B cell (primary cell): Measurements from ENCODE around the gene DHRS7B. TPM values are rescaled to one million over a fixed set of nuclear protein-coding genes. Genes with fewer than 3 reads are reported as not detected.

Experiments used
- ATAC-seq: fragments of 200-7000 bp; cut with Tn5 transposase; one replicate; pipeline ENCODE4 v1.10.0; 2021; ENCODE audit warnings: low read depth, mild to moderate bottlenecking, moderate number of reproducible peaks, moderate library complexity
- CTCF ChIA-PET: fragments of 350-600 bp; sonication (Branson Sonifier 250); formaldehyde crosslinking; loops from one replicate; lab custom pipeline; 2021; ENCODE audit warnings: antibody characterized with exemption, inconsistent platforms; lab: Charles Lee
- POLR2A ChIA-PET: fragments of 350-600 bp; sonication (Branson Sonifier 250); formaldehyde crosslinking; loops from one replicate; lab custom pipeline; 2021; ENCODE audit warnings: antibody characterized with exemption; lab: Charles Lee
- DNase-seq: peaks from one replicate; pipeline ENCODE4 v3.0.0; 2013
- H2AFZ ChIP-seq: 2 replicates; pipeline ENCODE4 v1.6.1; 2012; ENCODE audit warnings: mild to moderate bottlenecking, low read depth, low read length; ENCODE audit not compliant: insufficient read depth, poor library complexity, severe bottlenecking
- H3K27ac ChIP-seq, 2 donors: 1 replicate in 1 of 2; 2 replicates in 1 of 2; pipeline ENCODE4 v1.5.1; 2012 to 2013; ENCODE audit warnings: low read length in 2 of 2, mild to moderate bottlenecking in 2 of 2, moderate library complexity in 1 of 2
- H3K27me3 ChIP-seq, 4 experiments: fragments of 200-600 bp in 1 of 4; sonication (generic) in 1 of 4; replicated peaks in 1 of 4; 1 replicate in 2 of 4; 2 replicates in 2 of 4; pipeline versions ENCODE4 v1.6.1 to v1.7.0; 2013 to 2016; ENCODE audit warnings: low read length in 3 of 4, mild to moderate bottlenecking in 2 of 4, mixed read lengths in 1 of 4, moderate library complexity in 1 of 4; ENCODE audit not compliant: insufficient read depth in 4 of 4, control insufficient read depth in 3 of 4; ENCODE audit errors: control extremely low read depth in 1 of 4
- H3K36me3 ChIP-seq, 2 experiments: replicated peaks in 1 of 2; 1 replicate in 1 of 2; 2 replicates in 1 of 2; pipeline versions ENCODE4 v1.6.1 to v1.7.1; 2013; ENCODE audit warnings: low read length in 1 of 2; ENCODE audit not compliant: insufficient read depth in 2 of 2, control insufficient read depth in 1 of 2; ENCODE audit errors: control extremely low read depth in 1 of 2, extremely low read depth in 1 of 2
- H3K4me1 ChIP-seq, 2 donors: fragments of 200-600 bp in 1 of 2; sonication (generic) in 1 of 2; 1 replicate in 1 of 2; 2 replicates in 1 of 2; pipeline versions ENCODE4 v1.5.1 to v1.6.1; 2013 to 2017; ENCODE audit warnings: low read length in 2 of 2; ENCODE audit not compliant: control insufficient read depth in 2 of 2, insufficient read depth in 2 of 2
- H3K4me2 ChIP-seq: replicated peaks from 2 replicates; pipeline ENCODE3; 2012; ENCODE audit warnings: mild to moderate bottlenecking, low read depth, low read length; ENCODE audit not compliant: poor library complexity, severe bottlenecking
- H3K4me3 ChIP-seq, 5 experiments: fragments of 200-600 bp in 1 of 5; sonication (generic) in 1 of 5; 1 replicate in 3 of 5; 2 replicates in 2 of 5; pipeline versions ENCODE4 v1.5.1 to v1.7.0; 2011 to 2016; ENCODE audit warnings: low read length in 4 of 5, mild to moderate bottlenecking in 4 of 5, low read depth in 2 of 5, control low read depth in 1 of 5, moderate library complexity in 1 of 5; ENCODE audit not compliant: insufficient read depth in 1 of 5; ENCODE audit errors: control extremely low read depth in 1 of 5, extremely low read depth in 1 of 5
- H3K79me2 ChIP-seq: fragments of 200-600 bp; sonication (generic); one replicate; pipeline ENCODE4 v1.6.0; 2016; ENCODE audit warnings: low read length; ENCODE audit not compliant: control insufficient read depth, insufficient read depth
- H3K9ac ChIP-seq: fragments of 200-600 bp; sonication (generic); 2 replicates; pipeline ENCODE4 v1.6.1; 2017; ENCODE audit warnings: mild to moderate bottlenecking, low read length, moderate library complexity
- H3K9me3 ChIP-seq, 3 donors: one replicate each; pipeline versions ENCODE4 v1.6.1 to v1.7.1; 2013; ENCODE audit warnings: low read length in 2 of 3; ENCODE audit not compliant: control insufficient read depth in 2 of 3, insufficient read depth in 1 of 3; ENCODE audit errors: control extremely low read depth in 1 of 3
- H4K20me1 ChIP-seq: 2 replicates; pipeline ENCODE4 v1.6.0; 2012; ENCODE audit warnings: mild to moderate bottlenecking, low read length; ENCODE audit not compliant: insufficient read depth, control insufficient read depth, poor library complexity, severe bottlenecking
- H3K27ac Mint-ChIP-seq: one replicate; pipeline ENCODE4 v1.8.0; 2021; ENCODE audit warnings: mixed read lengths
- H3K27me3 Mint-ChIP-seq: one replicate; pipeline ENCODE4 v1.8.0; 2021; ENCODE audit warnings: mixed read lengths
- H3K4me1 Mint-ChIP-seq: one replicate; pipeline ENCODE4 v1.8.0; 2021; ENCODE audit warnings: mixed read lengths
- H3K4me3 Mint-ChIP-seq: one replicate; pipeline ENCODE4 v1.8.0; 2021; ENCODE audit warnings: mixed read lengths
- H3K9me3 Mint-ChIP-seq: one replicate; pipeline ENCODE4 v1.8.0; 2022; ENCODE audit warnings: mixed read lengths; ENCODE audit not compliant: insufficient read depth
- CTCF ChIP-seq: fragments of 200-600 bp; IDR thresholded peaks from one replicate; pipeline ENCODE4 v1.8.0; 2022; ENCODE audit warnings: antibody characterized with exemption, mild to moderate bottlenecking
- EZH2 ChIP-seq: IDR thresholded peaks from 2 replicates; pipeline ENCODE4 v1.6.1; 2012; ENCODE audit warnings: borderline replicate concordance, low read depth, mild to moderate bottlenecking, moderate library complexity, low read length; ENCODE audit not compliant: insufficient read depth, poor library complexity, severe bottlenecking
- WGBS: methylation state at CpG from one replicate; pipeline ENCODE4 v1.1.5; 2013; ENCODE audit warnings: missing lambda C conversion rate; ENCODE audit not compliant: insufficient coverage; 5-methylcytosine and 5-hydroxymethylcytosine counted together
- intact Hi-C: fragments of 100-400 bp; cut with micrococcal nuclease; formaldehyde crosslinking; loops from one replicate; pipeline ENCODE4 v1.10.0; 2022
- polyA plus RNA-seq: library from polyadenylated mRNA; depleted of rRNA; stranded (reverse); fragments of >200 nt; gene quantifications from 2 replicates; pipeline ENCODE4 v1.2.3, GENCODE V29; 2012
- total RNA-seq, 2 donors: library from RNA; stranded (reverse); fragments of 120-200 nt in 1 of 2; gene quantifications; 1 replicate in 1 of 2; 2 replicates in 1 of 2; pipeline versions ENCODE4 v1.2.3 to v1.2.4, GENCODE V29; 2013 to 2022

The DHRS7B gene
- total and polyA plus RNA-seq, 2 donors (not counting 1 experiment from before 2014, with no cell fraction given): 8.2 to 13.4 TPM

GRCh38 chr17:21231533-21231932 is 104.8 kb downstream of the DHRS7B start:
- no peak overlapping the region for H3K4me2 ChIP-seq
- no peak overlapping the region for H2AFZ ChIP-seq
- TF ChIP-seq EZH2: no peak
- no peak for TF ChIP-seq CTCF
- ChIA-PET POLR2A (no interaction called here), CTCF (no interaction called here)
- H3K27me3 ChIP-seq: no peaks in the 10 kb centered on the region
- H3K9me3 Mint-ChIP-seq: peaks cover 5% of the 10 kb centered on the region
- no peaks in the 10 kb centered on the region for H3K36me3 ChIP-seq
- DNase-seq (no peak), ATAC-seq (no peak)
- H4K20me1 ChIP-seq: no peaks in the 10 kb centered on the region
- H3K27ac Mint-ChIP-seq: no peak overlapping the region
- H3K9me3 ChIP-seq: peaks cover 0 to 18% (median 4%) of the 10 kb centered on the region in 3 donors
- H3K27ac ChIP-seq: no peak overlapping the region
- H3K9ac ChIP-seq: no peak overlapping the region
- H3K4me1 ChIP-seq: no peaks in the 10 kb centered on the region
- no peaks in the 10 kb centered on the region for H3K27me3 Mint-ChIP-seq
- intact Hi-C loops: no loop called here
- no peaks in the 10 kb centered on the region for H3K79me2 ChIP-seq
- H3K4me3 ChIP-seq: no peak overlapping the region
- no peak overlapping the region for H3K4me3 Mint-ChIP-seq
- 100% methylated on average over 6 of the region's 6 CpGs for WGBS
- H3K4me1 Mint-ChIP-seq: no peaks in the 10 kb centered on the region

GRCh38 chr17:21232033-21232749 is 105.4 kb downstream of the DHRS7B start:
- CTCF ChIA-PET: interaction anchor here (0.7 to 1.1 kb wide), 2 partner anchors 10 to 113 kb away, joined by 4 read pairs; no protein-coding TSS in a partner anchor
- Histone ChIP-seq H3K4me2 (no peak overlapping the region), H3K79me2 (no peaks in the 10 kb centered on the region), H3K9ac (no peak overlapping the region), H4K20me1 (no peaks in the 10 kb centered on the region), H3K4me1 (no peaks in the 10 kb centered on the region), H3K27ac (no peak overlapping the region), H2AFZ (no peak overlapping the region), H3K9me3 (peaks cover 0 to 18% (median 4%) of the 10 kb centered on the region in 3 donors), H3K36me3 (no peaks in the 10 kb centered on the region), H3K4me3 (no peak overlapping the region), H3K27me3 (no peaks in the 10 kb centered on the region)
- no peak overlapping the region for H3K27ac Mint-ChIP-seq
- TF ChIP-seq EZH2: no peak
- no peak for TF ChIP-seq CTCF
- no peaks in the 10 kb centered on the region for H3K4me1 Mint-ChIP-seq
- POLR2A ChIA-PET: no interaction called here
- H3K4me3 Mint-ChIP-seq: no peak overlapping the region
- intact Hi-C loops: no loop called here
- DNase-seq (no peak), ATAC-seq (no peak)
- no peaks in the 10 kb centered on the region for H3K27me3 Mint-ChIP-seq
- peaks cover 5% of the 10 kb centered on the region for H3K9me3 Mint-ChIP-seq
- WGBS: 95% methylated on average over 2 of the region's 4 CpGs
